ENCODE data around the gene CRYL1.

- TF ChIP-seq EZH2phosphoT487 (IDR thresholded peaks at IDR 0.05; ENCODE audit: insufficient read depth, low read depth) (no peak), EZH2 (IDR thresholded peaks at IDR 0.05; ENCODE audit: insufficient read depth, poor library complexity, severe bottlenecking) (no peak)
Observed at GRCh38 chr13:20456737-20457136, 68.9 kb downstream of the CRYL1 start.

Measured in GM23248 (cell line).